HG02852 (cell line): ENCODE measurements around the gene TPCN2.

Experiments
- ATAC-seq: cut with Tn5 transposase; IDR thresholded peaks from one replicate; pipeline ENCODE4 v1.9.1; 2021; ENCODE audit warnings: mild to moderate bottlenecking, moderate library complexity; ENCODE audit not compliant: unreplicated experiment

TPCN2 gene

GRCh38 chr11:69037074-69037473 is 11.7 kb upstream of the TPCN2 start:
- no peak for ATAC-seq

- ATAC-seq: no peak
Observed at GRCh38 chr11:69037544-69037943, 11.2 kb upstream of the TPCN2 start.

GRCh38 chr11:69039501-69039900 is 9.2 kb upstream of the TPCN2 start:
- no peak for ATAC-seq

- ATAC-seq: no peak
Observed at GRCh38 chr11:69040051-69040450, 8.7 kb upstream of the TPCN2 start.

GRCh38 chr11:69040581-69041260 is 8.0 kb upstream of the TPCN2 start:
- ATAC-seq: no peak

GRCh38 chr11:69041516-69041915 is 7.2 kb upstream of the TPCN2 start:
- no peak for ATAC-seq

GRCh38 chr11:69044111-69045013 is 4.4 kb upstream of the TPCN2 start:
- no peak for ATAC-seq

GRCh38 chr11:69048031-69048693 is 570 bp upstream of the TPCN2 start:
- no peak for ATAC-seq

GRCh38 chr11:69049490-69049867 is 747 bp downstream of the TPCN2 start:
- ATAC-seq: no peak

GRCh38 chr11:69050592-69051380 is 2.1 kb downstream of the TPCN2 start:
- ATAC-seq: no peak

- ATAC-seq: no peak
Observed at GRCh38 chr11:69051381-69052342, 2.9 kb downstream of the TPCN2 start.

GRCh38 chr11:69052343-69053168 is 3.8 kb downstream of the TPCN2 start:
- no peak for ATAC-seq

GRCh38 chr11:69053169-69053477 is 4.4 kb downstream of the TPCN2 start:
- ATAC-seq: no peak

- no peak for ATAC-seq
Observed at GRCh38 chr11:69053546-69054396, 5.0 kb downstream of the TPCN2 start.

GRCh38 chr11:69054397-69055211 is 5.9 kb downstream of the TPCN2 start:
- ATAC-seq: no peak

GRCh38 chr11:69055212-69055586 is 6.5 kb downstream of the TPCN2 start:
- no peak for ATAC-seq
